Upper lobe of left lung (tissue), 6 donors: ENCODE measurements around the gene ZNF627. TPM values are rescaled to one million over a fixed set of nuclear protein-coding genes. Genes with fewer than 3 reads are reported as not detected.
"Not testable (repeated sequence)": the region's sequence is repeated elsewhere in the genome, so short reads cannot be mapped to it uniquely, and the experiment has no call there.

Source experiments
- ATAC-seq, 2 donors: fragments of 200-7000 bp; cut with Tn5 transposase; one replicate each; pipeline ENCODE4 v1.9.1; 2022; ENCODE audit warnings: mild to moderate bottlenecking in 2 of 2, moderate library complexity in 2 of 2; ENCODE audit not compliant: low FRiP score in 2 of 2
- DNase-seq, 2 donors: peaks; one replicate each; pipeline ENCODE4 v3.0.0-alpha.2; 2019 to 2020
- H3K27ac ChIP-seq, 4 donors: fragments of 200-600 bp; sonication (generic); one replicate each; pipeline ENCODE4 v1.5.1; 2016 to 2019
- H3K27me3 ChIP-seq, 4 donors: fragments of 200-600 bp; sonication (generic); one replicate each; pipeline ENCODE4 v1.5.1; 2017 to 2019
- H3K36me3 ChIP-seq, 4 donors: fragments of 200-600 bp; sonication (generic); one replicate each; pipeline ENCODE4 v1.5.1; 2016 to 2019
- H3K4me1 ChIP-seq, 4 donors: fragments of 200-600 bp; sonication (generic); one replicate each; pipeline ENCODE4 v1.5.1; 2018 to 2019
- H3K4me3 ChIP-seq, 4 donors: fragments of 200-600 bp; sonication (generic); one replicate each; pipeline ENCODE4 v1.5.1; 2017 to 2019; ENCODE audit warnings: mild to moderate bottlenecking in 2 of 4, moderate library complexity in 1 of 4
- H3K9me3 ChIP-seq, 4 donors: fragments of 200-600 bp; sonication (generic); one replicate each; pipeline ENCODE4 v1.5.1; 2018 to 2019
- CTCF ChIP-seq, 6 experiments: fragments of 450-650 bp in 4 of 6; fragments of 200-600 bp in 2 of 6; sonication (generic) in 2 of 6; IDR thresholded peaks; one replicate each; pipeline ENCODE4 v1.5.1; 2016 to 2019; ENCODE audit warnings: antibody characterized with exemption in 6 of 6
- EP300 ChIP-seq, 4 donors: sonication (generic); formaldehyde crosslinking; IDR thresholded peaks; one replicate each; pipeline ENCODE4 v1.5.1; 2017; ENCODE audit warnings: antibody characterized with exemption in 4 of 4, control low read depth in 2 of 4
- POLR2A ChIP-seq, 4 donors: fragments of 450-650 bp; IDR thresholded peaks; one replicate each; pipeline ENCODE4 v1.5.1; 2016 to 2017; ENCODE audit warnings: antibody characterized with exemption in 4 of 4, mild to moderate bottlenecking in 2 of 4
- POLR2AphosphoS5 ChIP-seq, 2 donors: sonication (generic); formaldehyde crosslinking; IDR thresholded peaks; one replicate each; pipeline ENCODE4 v1.5.1; 2017; ENCODE audit warnings: antibody characterized with exemption in 2 of 2
- WGBS, 2 donors: methylation state at CpG; one replicate each; pipeline ENCODE4 v1.1.5; 2017 to 2018; 5-methylcytosine and 5-hydroxymethylcytosine counted together
- total RNA-seq, 6 donors: library from RNA; depleted of rRNA in 4 of 6; stranded (reverse); fragments of >200 nt in 4 of 6; gene quantifications; one replicate each; pipeline versions ENCODE4 v1.1.0 to v1.2.1, GENCODE V29; 2016 to 2021
- donor health status: DM: no; HTN: no; CAD: no; lungs with moderate emphysema.
- donor health status: DM: no; HTN: yes; CAD: no; lungs with severe emphysema.

The ZNF627 gene
- total RNA-seq, 6 donors from 2014 or later: 3.9 to 14.8 (median 10.2) TPM

GRCh38 chr19:11596156-11596555, 1.1 kb upstream of the ZNF627 start:
- Histone ChIP-seq H3K36me3 (peaks cover 0 to 4% (median 0%) of the 10 kb centered on the region in 4 donors), H3K27ac (peak overlapping the region in 3 of 4 donors; percentile 89 to 96 (median 90)), H3K27me3 (no peaks in the 10 kb centered on the region), H3K9me3 (no peaks in the 10 kb centered on the region), H3K4me1 (peaks cover 11 to 34% (median 22%) of the 10 kb centered on the region in 4 donors), H3K4me3 (no peak overlapping the region)
- DNase-seq (no peak), ATAC-seq (no peak)
- WGBS, 2 donors: 74 to 77% methylated on average over 10 of the region's 10 CpGs
- TF ChIP-seq POLR2AphosphoS5 (IDR thresholded peaks at IDR 0.05): no peak
- no peak for TF ChIP-seq EP300 (IDR thresholded peaks at IDR 0.05)
- TF ChIP-seq POLR2A (IDR thresholded peaks at IDR 0.05): no peak
- no peak for TF ChIP-seq CTCF (IDR thresholded peaks at IDR 0.05)

GRCh38 chr19:11598103-11598483, 810 bp downstream of the ZNF627 start:
- Histone ChIP-seq H3K27me3 (no peaks in the 10 kb centered on the region), H3K9me3 (no peaks in the 10 kb centered on the region), H3K36me3 (peaks cover 0 to 4% (median 0%) of the 10 kb centered on the region in 4 donors), H3K4me3 (peak overlapping the region; percentile 68 to 94 (median 91)), H3K27ac (peak overlapping the region in 3 of 4 donors; percentile 89 to 97 (median 96)), H3K4me1 (peaks cover 11 to 34% (median 25%) of the 10 kb centered on the region in 4 donors)
- 57 to 62% methylated on average over 10 of the region's 10 CpGs for WGBS, 2 donors
- no peak for TF ChIP-seq POLR2A (IDR thresholded peaks at IDR 0.05)
- TF ChIP-seq EP300 (IDR thresholded peaks at IDR 0.05): no peak
- no peak for TF ChIP-seq POLR2AphosphoS5 (IDR thresholded peaks at IDR 0.05)
- TF ChIP-seq CTCF (IDR thresholded peaks at IDR 0.05): no peak
- DNase-seq (no peak), ATAC-seq (no peak)

- no peaks in the 10 kb centered on the region for H3K9me3 ChIP-seq
- H3K4me3 ChIP-seq: no peak overlapping the region
- ATAC-seq (no peak), DNase-seq (no peak)
- 77 to 98% methylated on average over 2 of the region's 2 CpGs for WGBS, 2 donors
- H3K36me3 ChIP-seq: peaks cover 0 to 4% (median 0%) of the 10 kb centered on the region in 4 donors
- H3K4me1 ChIP-seq: peaks cover 11 to 34% (median 25%) of the 10 kb centered on the region in 4 donors
- no peak for TF ChIP-seq POLR2AphosphoS5 (IDR thresholded peaks at IDR 0.05)
- no peak for TF ChIP-seq CTCF (IDR thresholded peaks at IDR 0.05)
- no peak for TF ChIP-seq POLR2A (IDR thresholded peaks at IDR 0.05)
- no peak for TF ChIP-seq EP300 (IDR thresholded peaks at IDR 0.05)
- no peak overlapping the region for H3K27ac ChIP-seq
- H3K27me3 ChIP-seq: no peaks in the 10 kb centered on the region
Observed at GRCh38 chr19:11598746-11599145, 1.5 kb downstream of the ZNF627 start.

GRCh38 chr19:11599704-11600103, 2.4 kb downstream of the ZNF627 start:
- H3K4me3 ChIP-seq, H3K27ac ChIP-seq, H3K36me3 ChIP-seq, DNase-seq, H3K27me3 ChIP-seq, H3K9me3 ChIP-seq, ATAC-seq: not testable (repeated sequence)
- peaks cover 11 to 34% (median 25%) of the 10 kb centered on the region in 4 donors for H3K4me1 ChIP-seq
- 91 to 96% methylated on average over 8 of the region's 8 CpGs for WGBS, 2 donors

- ATAC-seq (no peak), DNase-seq (no peak)
- Histone ChIP-seq H3K9me3 (no peaks in the 10 kb centered on the region), H3K4me3 (no peak overlapping the region), H3K27me3 (no peaks in the 10 kb centered on the region), H3K27ac (no peak overlapping the region), H3K36me3 (peaks cover 0 to 22% (median 0%) of the 10 kb centered on the region in 4 donors), H3K4me1 (peaks cover 0 to 5% (median 0%) of the 10 kb centered on the region in 4 donors)
- WGBS, 2 donors: 94 to 96% methylated on average over 8 of the region's 8 CpGs
- TF ChIP-seq CTCF (IDR thresholded peaks at IDR 0.05) (no peak), POLR2A (IDR thresholded peaks at IDR 0.05) (no peak)
Observed at GRCh38 chr19:11606484-11606883, 9.2 kb downstream of the ZNF627 start.
